HFFc6 (cell line): ENCODE data around the gene TBC1D23. TPM values are rescaled to one million over a fixed set of nuclear protein-coding genes. Genes with fewer than 3 reads are reported as not detected.
"Not testable (repeated sequence)": the region's sequence is repeated elsewhere in the genome, so short reads cannot be mapped to it uniquely, and the experiment has no call there.

Source experiments
- DNase-seq: peaks from one replicate; pipeline ENCODE4 v3.0.0-alpha.2; 2018
- H3K27ac Mint-ChIP-seq: 2 replicates; pipeline ENCODE4 v1.8.0; 2020; ENCODE audit warnings: mild to moderate bottlenecking, mixed read lengths
- H3K27me3 Mint-ChIP-seq: 2 replicates; pipeline ENCODE4 v1.8.0; 2021; ENCODE audit warnings: mild to moderate bottlenecking, moderate library complexity, mixed read lengths; ENCODE audit not compliant: insufficient read depth
- H3K36me3 Mint-ChIP-seq: 2 replicates; pipeline ENCODE4 v1.8.0; 2021; ENCODE audit warnings: low read depth, mixed read lengths
- H3K4me1 Mint-ChIP-seq: 2 replicates; pipeline ENCODE4 v1.8.0; 2020; ENCODE audit warnings: low read depth, mixed read lengths
- H3K4me3 Mint-ChIP-seq: 2 replicates; pipeline ENCODE4 v1.8.0; 2020; ENCODE audit warnings: mild to moderate bottlenecking, moderate library complexity, mixed read lengths
- H3K9me3 Mint-ChIP-seq: 2 replicates; pipeline ENCODE4 v1.8.0; 2020; ENCODE audit warnings: mild to moderate bottlenecking, mixed read lengths
- CTCF ChIP-seq: fragments of 200-600 bp; sonication (generic); IDR thresholded peaks from 2 replicates; pipeline ENCODE4 v1.5.0; 2021; ENCODE audit warnings: antibody characterized with exemption, mild to moderate bottlenecking
- total RNA-seq, 6 experiments: library from RNA; stranded (reverse); fragmentation: NEBNext Ultra II Directional; extraction: Animal tissue kit (Norgen Biotek cat#: 25700); gene quantifications; 2 replicates in 1 of 6; 3 replicates in 5 of 6; pipeline ENCODE4 v1.2.3, GENCODE V29; 2021

The TBC1D23 gene
- total RNA-seq, 6 experiments from 2014 or later, result 62.1 to 76.5 (median 72.9) TPM

GRCh38 chr3:100269410-100270214, 8.8 kb downstream of the TBC1D23 start:
- Mint-ChIP-seq H3K4me3 (peak overlapping the region; percentile 71), H3K4me1 (peaks cover 90% of the 10 kb centered on the region), H3K9me3 (no peaks in the 10 kb centered on the region), H3K27ac (peak overlapping the region; percentile 78), H3K36me3 (peaks cover 8% of the 10 kb centered on the region), H3K27me3 (no peaks in the 10 kb centered on the region)
- TF ChIP-seq CTCF, result no peak
- peak; percentile 98 for DNase-seq

GRCh38 chr3:100270215-100270583, 9.4 kb downstream of the TBC1D23 start:
- Mint-ChIP-seq H3K27me3 (no peaks in the 10 kb centered on the region), H3K4me1 (peaks cover 89% of the 10 kb centered on the region), H3K4me3 (peak overlapping the region; percentile 71), H3K9me3 (no peaks in the 10 kb centered on the region), H3K36me3 (peaks cover 8% of the 10 kb centered on the region), H3K27ac (peak overlapping the region; percentile 77)
- DNase-seq, result no peak
- TF ChIP-seq CTCF, result no peak

GRCh38 chr3:100271522-100271921, 10.7 kb downstream of the TBC1D23 start:
- Mint-ChIP-seq H3K9me3 (no peaks in the 10 kb centered on the region), H3K4me3 (no peak overlapping the region), H3K27ac (peak overlapping the region; percentile 65; the same call in 1 of the 2 replicates), H3K27me3 (no peaks in the 10 kb centered on the region), H3K4me1 (peaks cover 86% of the 10 kb centered on the region), H3K36me3 (peaks cover 8% of the 10 kb centered on the region)
- no peak for TF ChIP-seq CTCF
- no peak for DNase-seq

- H3K4me1 Mint-ChIP-seq, result peaks cover 83% of the 10 kb centered on the region
- not testable (repeated sequence) for H3K27me3 Mint-ChIP-seq, H3K36me3 Mint-ChIP-seq, H3K27ac Mint-ChIP-seq, DNase-seq, H3K9me3 Mint-ChIP-seq, H3K4me3 Mint-ChIP-seq
Observed at GRCh38 chr3:100272797-100273611, 12.2 kb downstream of the TBC1D23 start.

GRCh38 chr3:100274361-100274760, 13.6 kb downstream of the TBC1D23 start:
- Mint-ChIP-seq H3K36me3 (peaks cover 8% of the 10 kb centered on the region), H3K27ac (no peak overlapping the region), H3K9me3 (no peaks in the 10 kb centered on the region), H3K27me3 (no peaks in the 10 kb centered on the region), H3K4me1 (peaks cover 78% of the 10 kb centered on the region), H3K4me3 (no peak overlapping the region)
- DNase-seq, result no peak
- TF ChIP-seq CTCF, result no peak
